ENCODE results near the gene CCDC63. TPM values are rescaled to one million over a fixed set of nuclear protein-coding genes. Genes with fewer than 3 reads are reported as not detected.

CCDC63 gene
- not detected in 5 replicates for total RNA-seq (2022; extraction: Qiagen RNA extraction; ENCODE audit: low read depth)

DNA sequence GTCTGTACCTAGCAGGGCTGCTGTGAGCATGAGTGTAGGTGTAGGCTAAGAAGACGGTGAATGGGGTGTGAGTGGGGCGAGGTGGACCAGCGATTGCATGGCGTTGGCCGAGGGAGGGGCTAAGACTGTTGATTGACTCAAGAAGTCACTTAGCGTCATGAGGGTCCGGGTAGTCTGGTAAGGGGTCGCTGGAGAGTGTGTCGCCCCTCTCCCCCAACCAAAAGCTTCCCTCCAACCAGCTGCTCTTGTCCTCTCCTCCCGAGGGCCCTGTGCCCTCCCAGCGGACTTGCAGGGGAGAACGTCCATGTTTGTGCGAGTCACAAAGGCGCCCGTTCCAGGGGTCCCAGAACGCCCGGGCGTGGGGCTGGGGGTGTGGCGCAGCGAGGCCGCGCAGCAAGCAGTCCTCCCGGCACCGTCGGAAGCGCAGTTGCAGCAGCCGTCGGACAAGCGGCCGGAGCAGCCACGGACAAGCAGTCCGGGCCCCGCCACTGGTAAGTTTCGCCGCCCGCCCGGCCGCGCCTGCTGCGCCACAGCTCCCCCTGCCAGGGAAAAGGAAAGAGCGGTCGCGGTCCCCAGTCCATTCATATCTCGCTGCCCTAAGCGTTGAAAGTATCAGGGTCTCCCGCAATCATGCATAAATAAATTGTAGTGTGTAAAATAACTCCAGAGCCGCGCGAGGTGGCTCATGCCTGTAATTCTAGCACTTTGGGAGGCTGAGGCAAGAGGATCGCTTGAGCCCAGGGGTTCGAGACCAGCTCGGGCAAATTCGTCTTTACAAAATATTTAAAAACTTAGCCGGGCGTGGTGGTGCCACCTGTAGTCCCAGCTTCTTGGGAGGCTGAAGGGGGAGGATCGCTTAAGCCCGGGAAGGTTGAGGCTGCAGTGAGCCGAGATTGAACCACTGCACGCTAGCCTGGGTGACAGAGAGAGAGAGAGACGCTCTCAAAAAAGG, at the start of gene CCDC63:
Gene CCDC63, plus strand, starts transcription at position 373 of the 952 bp plus-strand sequence. CDS start 5,968 bp downstream, outside the sequence.

DNA sequence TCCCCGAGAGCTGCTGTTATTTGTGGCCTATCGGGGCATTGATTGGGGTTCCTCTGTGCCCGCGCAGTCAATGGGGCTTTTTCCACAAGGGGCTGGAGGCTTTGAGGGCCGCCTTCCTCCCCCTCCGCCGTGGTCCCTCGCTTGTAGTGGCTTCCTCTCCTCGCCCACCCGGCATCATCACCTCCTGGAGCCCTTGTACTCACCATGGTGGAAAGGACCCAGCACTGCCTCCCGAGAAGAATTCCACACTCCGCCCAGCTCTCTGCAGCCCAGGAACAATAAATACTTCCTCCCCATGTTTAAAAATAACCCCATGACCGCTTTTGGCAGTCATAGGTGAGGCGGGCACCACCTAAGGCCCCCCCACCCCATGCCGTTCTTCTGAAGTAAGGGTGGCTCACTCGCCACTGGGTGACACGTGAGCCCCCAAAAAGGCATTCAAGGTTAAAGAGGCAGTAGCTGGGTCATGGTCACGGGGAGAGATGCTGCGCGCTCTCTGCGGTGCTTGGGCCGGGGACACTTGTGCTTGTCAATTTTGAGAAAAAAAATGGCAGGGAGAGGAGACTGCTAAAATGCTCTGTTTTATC, 73.6 kb downstream of the CCDC63 start, which contains the start of gene MYL2:
Gene MYL2, minus strand, starts transcription at position 256 of the 587 bp plus-strand sequence. Its CDS starts 50 bp downstream, at position 206.

Other genes with a start within 250 kb of the CCDC63 start
- 28.7 to 33.6 TPM (median 32.4 TPM) in 5 replicates for gene TCTN1, start 232.9 kb upstream of the CCDC63 start, total RNA-seq (2022; extraction: Qiagen RNA extraction; ENCODE audit: low read depth)
- 0.22 to 0.90 TPM (median 0.65 TPM) in 5 replicates for gene HVCN1, start 157.9 kb upstream of the CCDC63 start, total RNA-seq (2022; extraction: Qiagen RNA extraction; ENCODE audit: low read depth)
- 135 to 161 TPM (median 152 TPM) in 5 replicates for gene PPP1CC, start 104.1 kb upstream of the CCDC63 start, total RNA-seq (2022; extraction: Qiagen RNA extraction; ENCODE audit: low read depth)
- 0.32 to 0.92 TPM (median 0.54 TPM) in 4 of 5 replicates, not detected in the other for gene MYL2, start 73.6 kb downstream of the CCDC63 start, total RNA-seq (2022; extraction: Qiagen RNA extraction; ENCODE audit: low read depth)
- 0.09 to 0.21 TPM (median 0.18 TPM) in 5 replicates for gene CUX2, start 187.2 kb downstream of the CCDC63 start, total RNA-seq (2022; extraction: Qiagen RNA extraction; ENCODE audit: low read depth)